Neural cell (in vitro differentiated cells): Measurements from ENCODE around the gene SAMD14. TPM values are rescaled to one million over a fixed set of nuclear protein-coding genes. Genes with fewer than 3 reads are reported as not detected.

Experiments used
- H2AFZ ChIP-seq: fragments of 200-600, 300-800 bp; sonication (generic), shearing (Covaris generic); 2 replicates; pipeline ENCODE4 v1.6.0; 2014; ENCODE audit warnings: low read depth, mild to moderate bottlenecking, antibody characterized with exemption, low read length, moderate library complexity
- H3F3A ChIP-seq: fragments of 200-600 bp; shearing (Covaris generic); 2 replicates; pipeline ENCODE4 v1.6.1; 2016; ENCODE audit warnings: mild to moderate bottlenecking, moderate library complexity, mixed read lengths, antibody characterized with exemption, low read length; ENCODE audit not compliant: insufficient read depth, poor library complexity, severe bottlenecking
- H3K27ac ChIP-seq: fragments of 200-600, 300-800 bp; sonication (generic), shearing (Covaris generic); 2 replicates; pipeline ENCODE4 v1.5.1; 2014; ENCODE audit warnings: mild to moderate bottlenecking, low read length, moderate library complexity
- H3K27me3 ChIP-seq: fragments of 300-800, 200-600 bp; sonication (generic), shearing (Covaris generic); 2 replicates; pipeline ENCODE4 v1.6.0; 2014; ENCODE audit warnings: mild to moderate bottlenecking, low read depth, low read length, moderate library complexity; ENCODE audit not compliant: insufficient read depth
- H3K36me3 ChIP-seq: fragments of 300-800, 200-600 bp; sonication (generic), shearing (Covaris generic); 2 replicates; pipeline ENCODE4 v1.5.1; 2014; ENCODE audit warnings: mild to moderate bottlenecking, antibody characterized with exemption, low read length, moderate library complexity; ENCODE audit not compliant: insufficient read depth
- H3K4me2 ChIP-seq: fragments of 300-800, 200-600 bp; sonication (generic), shearing (Covaris generic); 2 replicates; pipeline ENCODE4 v1.6.0; 2014; ENCODE audit warnings: mild to moderate bottlenecking, low read length
- H3K4me3 ChIP-seq: fragments of 300-800, 200-600 bp; sonication (generic), shearing (Covaris generic); 2 replicates; pipeline ENCODE4 v1.5.1; 2014; ENCODE audit warnings: mild to moderate bottlenecking, low read length, moderate library complexity
- H3K79me2 ChIP-seq: fragments of 200-600 bp; shearing (Covaris generic); replicated peaks from 2 replicates; pipeline ENCODE4 v1.6.0; 2014; ENCODE audit warnings: mild to moderate bottlenecking, low read length, moderate library complexity; ENCODE audit not compliant: insufficient read depth
- H3K9ac ChIP-seq: fragments of 300-800, 200-600 bp; sonication (generic), shearing (Covaris generic); 2 replicates; pipeline ENCODE4 v1.6.1; 2016; ENCODE audit warnings: mild to moderate bottlenecking, low read length, mixed read lengths
- H3K9me2 ChIP-seq: fragments of 200-600 bp; shearing (Covaris generic); 2 replicates; pipeline ENCODE4 v1.6.1; 2016; ENCODE audit warnings: mild to moderate bottlenecking, low read length, mixed read lengths; ENCODE audit not compliant: insufficient read depth
- H3K9me3 ChIP-seq: fragments of 200-600, 300-800 bp; sonication (generic), shearing (Covaris generic); 2 replicates; pipeline ENCODE4 v1.6.1; 2016; ENCODE audit warnings: mild to moderate bottlenecking, mixed run types, low read length, moderate library complexity, mixed read lengths
- H4K20me1 ChIP-seq: fragments of 200-600 bp; shearing (Covaris generic); 2 replicates; pipeline ENCODE4 v1.6.1; 2016; ENCODE audit warnings: mild to moderate bottlenecking, mixed run types; ENCODE audit not compliant: insufficient read depth
- CTCF ChIP-seq: fragments of 450-650 bp; IDR thresholded peaks from 2 replicates; pipeline ENCODE4 v1.5.1; 2014; ENCODE audit warnings: antibody characterized with exemption, mild to moderate bottlenecking, moderate library complexity; ENCODE audit not compliant: poor library complexity, severe bottlenecking
- EP300 ChIP-seq: fragments of 450-650 bp; conservative IDR thresholded peaks from 2 replicates; pipeline ENCODE4 v1.6.1; 2014; ENCODE audit warnings: antibody characterized with exemption, mild to moderate bottlenecking, moderate library complexity; ENCODE audit not compliant: poor library complexity, severe bottlenecking
- EZH2 ChIP-seq: fragments of 200-600, 300-800 bp; shearing (Covaris generic), sonication (generic); IDR thresholded peaks from 2 replicates; pipeline ENCODE4 v1.6.1; 2014; ENCODE audit warnings: antibody characterized with exemption, low read length, borderline replicate concordance, mild to moderate bottlenecking; ENCODE audit not compliant: insufficient read depth, poor library complexity, severe bottlenecking
- MXI1 ChIP-seq: fragments of 450-650 bp; conservative IDR thresholded peaks from 2 replicates; pipeline ENCODE4 v1.6.1; 2014; ENCODE audit warnings: antibody characterized with exemption, mild to moderate bottlenecking; ENCODE audit not compliant: poor library complexity, severe bottlenecking
- POLR2AphosphoS5 ChIP-seq: IDR thresholded peaks from 2 replicates; pipeline ENCODE4 v1.6.1; 2012
- RAD21 ChIP-seq: fragments of 450-650 bp; conservative IDR thresholded peaks from 2 replicates; pipeline ENCODE4 v1.6.1; 2014; ENCODE audit warnings: antibody characterized with exemption, mild to moderate bottlenecking, moderate library complexity
- SMC3 ChIP-seq: fragments of 450-650 bp; conservative IDR thresholded peaks from 2 replicates; pipeline ENCODE4 v1.6.1; 2014; ENCODE audit warnings: antibody characterized with exemption, mild to moderate bottlenecking, moderate library complexity; ENCODE audit not compliant: poor library complexity
- TAF1 ChIP-seq: IDR thresholded peaks from 2 replicates; pipeline ENCODE4 v1.6.1; 2012; ENCODE audit warnings: low read depth
- polyA plus RNA-seq: library from polyadenylated mRNA; depleted of rRNA; stranded (reverse); fragments of >200 nt; gene quantifications from 2 replicates; pipeline ENCODE4 v1.2.3, GENCODE V29; 2014
- TF ChIP-seq, protein P1 (sequence below): IDR thresholded peaks from 2 replicates; pipeline ENCODE4 v1.6.1; 2012; ENCODE audit warnings: borderline replicate concordance

Gene SAMD14
- polyA plus RNA-seq, 1 donor from 2014 or later = 105 TPM

- Histone ChIP-seq H3K9ac (no peak overlapping the region), H3K27me3 (no peaks in the 10 kb centered on the region), H4K20me1 (no peaks in the 10 kb centered on the region), H3K36me3 (peaks cover 8% of the 10 kb centered on the region), H3K4me3 (no peak overlapping the region), H2AFZ (no peak overlapping the region), H3K79me2 (no peaks in the 10 kb centered on the region), H3K27ac (no peak overlapping the region), H3K9me3 (no peaks in the 10 kb centered on the region), H3F3A (no peaks in the 10 kb centered on the region), H3K9me2 (no peaks in the 10 kb centered on the region), H3K4me2 (no peak overlapping the region)
- TF ChIP-seq RAD21 = no peak
- TF ChIP-seq MXI1 = no peak
- TF ChIP-seq TAF1 = no peak
- TF ChIP-seq POLR2AphosphoS5 = no peak
- TF ChIP-seq, protein P1, sequence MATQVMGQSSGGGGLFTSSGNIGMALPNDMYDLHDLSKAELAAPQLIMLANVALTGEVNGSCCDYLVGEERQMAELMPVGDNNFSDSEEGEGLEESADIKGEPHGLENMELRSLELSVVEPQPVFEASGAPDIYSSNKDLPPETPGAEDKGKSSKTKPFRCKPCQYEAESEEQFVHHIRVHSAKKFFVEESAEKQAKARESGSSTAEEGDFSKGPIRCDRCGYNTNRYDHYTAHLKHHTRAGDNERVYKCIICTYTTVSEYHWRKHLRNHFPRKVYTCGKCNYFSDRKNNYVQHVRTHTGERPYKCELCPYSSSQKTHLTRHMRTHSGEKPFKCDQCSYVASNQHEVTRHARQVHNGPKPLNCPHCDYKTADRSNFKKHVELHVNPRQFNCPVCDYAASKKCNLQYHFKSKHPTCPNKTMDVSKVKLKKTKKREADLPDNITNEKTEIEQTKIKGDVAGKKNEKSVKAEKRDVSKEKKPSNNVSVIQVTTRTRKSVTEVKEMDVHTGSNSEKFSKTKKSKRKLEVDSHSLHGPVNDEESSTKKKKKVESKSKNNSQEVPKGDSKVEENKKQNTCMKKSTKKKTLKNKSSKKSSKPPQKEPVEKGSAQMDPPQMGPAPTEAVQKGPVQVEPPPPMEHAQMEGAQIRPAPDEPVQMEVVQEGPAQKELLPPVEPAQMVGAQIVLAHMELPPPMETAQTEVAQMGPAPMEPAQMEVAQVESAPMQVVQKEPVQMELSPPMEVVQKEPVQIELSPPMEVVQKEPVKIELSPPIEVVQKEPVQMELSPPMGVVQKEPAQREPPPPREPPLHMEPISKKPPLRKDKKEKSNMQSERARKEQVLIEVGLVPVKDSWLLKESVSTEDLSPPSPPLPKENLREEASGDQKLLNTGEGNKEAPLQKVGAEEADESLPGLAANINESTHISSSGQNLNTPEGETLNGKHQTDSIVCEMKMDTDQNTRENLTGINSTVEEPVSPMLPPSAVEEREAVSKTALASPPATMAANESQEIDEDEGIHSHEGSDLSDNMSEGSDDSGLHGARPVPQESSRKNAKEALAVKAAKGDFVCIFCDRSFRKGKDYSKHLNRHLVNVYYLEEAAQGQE = no peak
- no peak for TF ChIP-seq CTCF
- no peak for TF ChIP-seq EP300
- no peak for TF ChIP-seq SMC3
- TF ChIP-seq EZH2 = no peak
Observed at GRCh38 chr17:50134206-50135110, 4.5 kb upstream of the SAMD14 start.

GRCh38 chr17:50133769-50134099 is 3.8 kb upstream of the SAMD14 start:
- Histone ChIP-seq H3K4me3 (no peak overlapping the region), H3K9ac (no peak overlapping the region), H3K27me3 (no peaks in the 10 kb centered on the region), H3K27ac (no peak overlapping the region), H3K36me3 (peaks cover 3% of the 10 kb centered on the region), H3K79me2 (peaks cover 3% of the 10 kb centered on the region), H2AFZ (no peak overlapping the region), H3K4me2 (no peak overlapping the region), H4K20me1 (no peaks in the 10 kb centered on the region), H3F3A (no peaks in the 10 kb centered on the region), H3K9me2 (no peaks in the 10 kb centered on the region), H3K9me3 (no peaks in the 10 kb centered on the region)
- TF ChIP-seq TAF1 = no peak
- TF ChIP-seq EP300 = no peak
- no peak for TF ChIP-seq MXI1
- TF ChIP-seq CTCF = no peak
- TF ChIP-seq, protein P1 = no peak
- TF ChIP-seq RAD21 = no peak
- no peak for TF ChIP-seq POLR2AphosphoS5
- no peak for TF ChIP-seq SMC3
- TF ChIP-seq EZH2 = no peak
